ENCODE data around the gene SLC5A2. TPM values are rescaled to one million over a fixed set of nuclear protein-coding genes. Genes with fewer than 3 reads are reported as not detected.

SLC5A2 gene
- total and polyA plus RNA-seq, 2 of the 13 experiments (the other 11 are each of a cell fraction or from before 2014, with no cell fraction given): 0.24 to 0.97 TPM

GRCh38 chr16:31458073-31458843 is 24.7 kb upstream of the SLC5A2 start (continued):
- TF ChIP-seq ZNF512 (CRISPR knock-in tag; IDR thresholded peaks at IDR 0.05) (no peak), YY1 (IDR thresholded peaks at IDR 0.05; ENCODE audit: insufficient read depth, insufficient replicate concordance, low read depth, low read length) (peak; percentile 68), NAIF1 (CRISPR knock-in tag; IDR thresholded peaks at IDR 0.05; ENCODE audit: borderline replicate concordance) (peak; percentile 88; the same call in 1 of the 2 replicates), SIX1 (CRISPR knock-in tag; IDR thresholded peaks at IDR 0.05; ENCODE audit: borderline replicate concordance) (peak; percentile 99), RARG (CRISPR knock-in tag; IDR thresholded peaks at IDR 0.05; ENCODE audit: low read depth) (no peak), ZNF776 (CRISPR knock-in tag; IDR thresholded peaks at IDR 0.05) (peak; percentile 82), RAD21 (CRISPR knock-in tag; IDR thresholded peaks at IDR 0.05) (peak; percentile 74), ARHGAP35 (CRISPR knock-in tag; IDR thresholded peaks at IDR 0.05; ENCODE audit: borderline replicate concordance) (no peak; the same call in 1 of the 2 replicates), ATF3 (CRISPR knock-in tag; IDR thresholded peaks at IDR 0.05) (peak; percentile 45; the same call in 1 of the 2 replicates), ZSCAN21 (CRISPR knock-in tag; IDR thresholded peaks at IDR 0.05; ENCODE audit: borderline replicate concordance) (peak; percentile 95), TCF12 (IDR thresholded peaks at IDR 0.05) (no peak), TCF12 (CRISPR knock-in tag; IDR thresholded peaks at IDR 0.05) (0 out of 2 replicates have a peak, but pooled peaks have one; percentile 67), ZNF567 (CRISPR knock-in tag; IDR thresholded peaks at IDR 0.05; ENCODE audit: borderline replicate concordance) (no peak), ZFP41 (CRISPR knock-in tag; IDR thresholded peaks at IDR 0.05; ENCODE audit: borderline replicate concordance) (peak; percentile 26; the same call in 1 of the 2 replicates), ZNF558 (CRISPR knock-in tag; IDR thresholded peaks at IDR 0.05; ENCODE audit: borderline replicate concordance) (no peak), ZSCAN12 (CRISPR knock-in tag; IDR thresholded peaks at IDR 0.05) (peak; percentile 84; the same call in 1 of the 2 replicates), ZNF331 (CRISPR knock-in tag; IDR thresholded peaks at IDR 0.05) (peak; percentile 93; the same call in 1 of the 2 replicates), ELK4 (CRISPR knock-in tag; IDR thresholded peaks at IDR 0.05; ENCODE audit: borderline replicate concordance) (no peak), ZNF839 (CRISPR knock-in tag; IDR thresholded peaks at IDR 0.05; ENCODE audit: borderline replicate concordance) (peak; percentile 82; the same call in 1 of the 2 replicates), FOXO1 (CRISPR knock-in tag; IDR thresholded peaks at IDR 0.05) (peak; percentile 76), ZNF253 (CRISPR knock-in tag; IDR thresholded peaks at IDR 0.05; ENCODE audit: borderline replicate concordance) (peak; percentile 49; the same call in 1 of the 2 replicates), SNAPC5 (CRISPR knock-in tag; IDR thresholded peaks at IDR 0.05; ENCODE audit: borderline replicate concordance) (no peak), FOXP4 (CRISPR knock-in tag; IDR thresholded peaks at IDR 0.05) (peak; percentile 70; the same call in 1 of the 2 replicates)
